ENCODE results near the gene NDUFB2.

GRCh38 chr7:140686921-140687320 lies 9.6 kb upstream of the NDUFB2 start:
- TF ChIP-seq, protein P1, sequence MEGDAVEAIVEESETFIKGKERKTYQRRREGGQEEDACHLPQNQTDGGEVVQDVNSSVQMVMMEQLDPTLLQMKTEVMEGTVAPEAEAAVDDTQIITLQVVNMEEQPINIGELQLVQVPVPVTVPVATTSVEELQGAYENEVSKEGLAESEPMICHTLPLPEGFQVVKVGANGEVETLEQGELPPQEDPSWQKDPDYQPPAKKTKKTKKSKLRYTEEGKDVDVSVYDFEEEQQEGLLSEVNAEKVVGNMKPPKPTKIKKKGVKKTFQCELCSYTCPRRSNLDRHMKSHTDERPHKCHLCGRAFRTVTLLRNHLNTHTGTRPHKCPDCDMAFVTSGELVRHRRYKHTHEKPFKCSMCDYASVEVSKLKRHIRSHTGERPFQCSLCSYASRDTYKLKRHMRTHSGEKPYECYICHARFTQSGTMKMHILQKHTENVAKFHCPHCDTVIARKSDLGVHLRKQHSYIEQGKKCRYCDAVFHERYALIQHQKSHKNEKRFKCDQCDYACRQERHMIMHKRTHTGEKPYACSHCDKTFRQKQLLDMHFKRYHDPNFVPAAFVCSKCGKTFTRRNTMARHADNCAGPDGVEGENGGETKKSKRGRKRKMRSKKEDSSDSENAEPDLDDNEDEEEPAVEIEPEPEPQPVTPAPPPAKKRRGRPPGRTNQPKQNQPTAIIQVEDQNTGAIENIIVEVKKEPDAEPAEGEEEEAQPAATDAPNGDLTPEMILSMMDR (IDR thresholded peaks at IDR 0.05) = no peak
- TF ChIP-seq POLR2A (IDR thresholded peaks at IDR 0.05) = no peak

Measured in testis (tissue), 2 donors.